GM21825 (cell line): ENCODE results near the gene CERS5.
"Not testable (repeated sequence)": the region's sequence is repeated elsewhere in the genome, so short reads cannot be mapped to it uniquely, and the experiment has no call there.

Experiments used
- ATAC-seq: cut with Tn5 transposase; IDR thresholded peaks from one replicate; pipeline ENCODE4 v1.9.1; 2021; ENCODE audit warnings: mild to moderate bottlenecking, moderate library complexity; ENCODE audit not compliant: unreplicated experiment

The CERS5 gene

GRCh38 chr12:50187084-50187900 lies 20.1 kb upstream of the CERS5 start:
- peak; percentile 53 for ATAC-seq

GRCh38 chr12:50186681-50187080 lies 19.5 kb upstream of the CERS5 start:
- ATAC-seq, result no peak

DNA sequence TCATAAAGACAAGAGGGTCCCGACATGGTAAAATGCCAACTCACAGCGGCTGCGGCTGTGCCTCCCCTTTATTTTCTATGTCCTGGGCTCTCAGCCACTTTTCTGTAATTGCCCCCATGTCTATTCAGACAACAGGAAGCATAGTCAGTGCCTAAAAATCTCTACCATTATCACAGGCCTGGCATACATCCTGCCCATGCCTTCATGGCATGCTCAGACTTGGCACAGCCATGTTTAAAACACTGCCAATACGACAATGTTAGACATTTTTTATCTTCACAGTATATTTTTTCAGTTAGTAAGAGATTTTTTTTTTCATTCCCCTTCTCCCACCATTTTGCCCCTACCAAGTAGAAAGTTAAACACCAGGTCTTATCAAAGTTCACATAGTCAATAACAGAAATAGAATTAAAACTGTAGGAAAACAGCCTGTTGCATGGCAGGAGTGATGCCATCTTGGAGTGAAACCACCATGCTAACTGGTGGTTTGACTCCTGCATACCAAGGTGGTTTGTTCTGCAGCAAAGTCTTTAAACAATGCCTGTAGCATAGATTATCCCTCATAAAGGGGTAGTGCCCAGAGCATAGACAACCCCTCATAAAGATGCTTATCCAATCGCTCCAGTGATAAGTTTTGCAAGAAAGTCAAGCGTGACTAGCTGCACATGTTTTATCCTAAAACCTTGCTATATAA lies 18.9 kb upstream of the CERS5 start:
- no peak for ATAC-seq

GRCh38 chr12:50185301-50185895 lies 18.2 kb upstream of the CERS5 start:
- ATAC-seq, result no peak

DNA sequence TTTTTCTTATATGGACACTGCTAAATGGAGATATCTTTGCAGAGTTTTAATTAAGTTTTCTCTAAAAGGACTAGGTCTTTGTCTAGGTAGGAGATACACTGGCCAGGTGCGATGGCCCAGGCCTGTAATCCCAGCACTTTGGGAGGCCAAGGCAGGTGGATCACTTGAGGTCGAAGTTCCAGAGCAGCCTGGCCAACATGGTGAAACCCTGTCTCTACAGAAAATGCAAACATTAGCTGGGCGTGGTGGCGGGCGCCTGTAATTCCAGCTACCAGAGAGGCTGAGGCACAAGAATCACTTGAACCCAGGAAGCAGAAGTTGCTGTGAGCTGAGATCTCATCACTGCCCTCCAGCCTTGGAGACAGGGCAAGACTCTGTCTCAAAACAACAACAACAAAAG lies 17.1 kb upstream of the CERS5 start:
- ATAC-seq, result no peak

DNA sequence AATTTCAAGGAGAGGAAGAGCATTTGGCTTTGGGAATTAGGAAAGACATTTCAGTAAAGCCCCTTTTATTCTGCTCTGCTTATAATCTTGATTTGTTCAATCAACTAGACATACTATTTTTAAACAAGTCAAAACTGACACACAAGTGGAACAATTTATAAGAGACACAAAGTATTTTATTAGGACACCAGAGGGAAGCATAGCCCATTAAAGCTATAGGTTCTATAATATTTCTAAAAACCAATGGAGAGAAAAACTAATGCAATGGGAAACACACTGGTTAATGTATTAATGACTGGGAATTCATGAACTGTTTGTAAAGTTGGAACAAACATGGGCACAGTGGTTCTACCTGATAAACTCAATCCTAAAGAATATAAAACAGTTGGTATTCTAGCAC lies 15.3 kb upstream of the CERS5 start:
- no peak for ATAC-seq

DNA sequence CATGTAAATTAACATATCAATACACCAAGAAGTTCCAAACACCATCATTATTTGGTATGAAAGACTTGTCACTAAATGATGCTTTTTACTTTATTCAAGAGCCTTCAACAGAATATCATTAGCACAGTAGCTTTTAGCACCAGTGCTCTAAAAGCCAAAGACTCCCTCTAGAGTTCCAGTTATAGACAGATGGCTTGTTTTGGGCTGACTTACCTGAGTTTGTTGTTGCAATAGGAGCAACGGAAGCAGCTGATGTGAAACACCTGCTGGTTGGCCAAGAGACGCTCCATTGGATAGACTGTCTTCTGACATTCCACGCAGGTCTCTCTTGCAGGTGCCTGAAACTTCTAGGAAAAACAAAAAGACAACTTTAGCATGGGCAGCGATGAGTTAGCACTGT lies 14.5 kb upstream of the CERS5 start:
- ATAC-seq, result no peak

DNA sequence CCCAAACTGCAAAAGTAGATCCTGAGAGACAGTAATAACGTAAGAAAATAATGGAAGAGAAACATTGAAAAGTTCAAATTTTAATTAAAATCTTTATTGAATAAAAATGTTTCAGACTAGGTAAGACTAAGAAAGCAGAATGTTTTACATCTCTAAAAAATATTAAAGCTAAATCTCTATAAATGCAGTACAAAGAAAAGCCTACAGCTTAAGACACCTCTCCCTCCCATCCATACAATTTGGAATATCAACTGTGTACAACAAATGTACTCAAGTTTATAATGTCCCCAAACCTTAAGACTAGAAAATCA lies 8.5 kb upstream of the CERS5 start:
- ATAC-seq, result no peak

DNA sequence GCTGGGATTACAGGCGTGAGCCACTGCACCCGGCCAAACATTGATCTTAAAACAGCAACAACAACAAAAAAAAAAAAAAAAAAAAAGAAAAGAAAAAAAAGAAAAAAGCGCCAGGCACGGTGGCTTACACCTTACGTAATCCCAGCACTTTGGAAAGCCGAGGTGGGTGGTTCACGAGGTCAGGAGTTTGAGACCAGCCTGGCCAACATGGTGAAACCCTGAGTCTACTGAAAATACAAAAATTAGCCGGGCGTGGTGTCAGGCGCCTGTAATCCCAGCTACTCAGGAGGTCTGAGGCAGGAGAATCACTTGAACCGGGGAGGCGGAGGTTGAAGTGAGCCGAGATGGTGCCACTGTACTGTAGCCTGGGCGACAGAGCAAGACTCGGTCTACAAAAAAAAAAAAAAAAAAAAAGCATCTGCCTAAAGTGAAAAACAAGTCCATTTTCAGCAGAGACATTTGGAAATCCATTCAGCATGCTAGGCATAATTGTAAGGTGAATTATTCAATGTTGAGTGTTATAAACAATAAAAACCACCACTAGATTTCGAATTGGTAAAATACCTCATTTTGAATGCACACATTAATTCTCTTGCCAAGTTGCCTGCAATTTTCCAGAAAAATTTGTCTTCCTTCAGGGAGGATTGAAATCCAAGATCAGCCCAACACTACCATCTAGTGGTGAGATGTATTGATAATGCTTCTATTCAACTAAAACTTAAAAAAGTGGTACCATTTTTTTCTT lies 8.0 kb upstream of the CERS5 start:
- no peak for ATAC-seq

- peak; percentile 40 for ATAC-seq
These were observed 445 bp downstream of the CERS5 start for GRCh38 chr12:50166799-50167048.

DNA sequence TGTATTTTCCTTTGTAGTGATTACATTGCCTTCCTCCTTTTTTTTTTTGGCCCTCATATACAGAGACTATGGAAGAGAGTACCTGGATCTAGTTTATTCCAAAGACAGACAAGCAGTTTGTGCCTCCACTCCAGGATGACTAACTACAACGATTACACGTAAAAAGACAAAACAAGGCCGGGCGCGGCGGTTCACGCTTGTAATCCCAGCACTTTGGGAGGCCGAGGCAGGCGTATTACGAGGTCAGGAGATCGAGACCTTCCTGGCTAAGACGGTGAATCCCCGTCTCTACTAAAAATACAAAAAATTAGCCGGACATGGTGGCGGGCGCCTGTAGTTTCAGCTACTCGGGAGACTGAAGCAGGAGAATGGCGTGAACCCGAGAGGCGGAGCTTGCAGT lies 2.2 kb downstream of the CERS5 start:
- ATAC-seq, result no peak

- no peak for ATAC-seq
These were observed 4.9 kb downstream of the CERS5 start for GRCh38 chr12:50162230-50162629.

DNA sequence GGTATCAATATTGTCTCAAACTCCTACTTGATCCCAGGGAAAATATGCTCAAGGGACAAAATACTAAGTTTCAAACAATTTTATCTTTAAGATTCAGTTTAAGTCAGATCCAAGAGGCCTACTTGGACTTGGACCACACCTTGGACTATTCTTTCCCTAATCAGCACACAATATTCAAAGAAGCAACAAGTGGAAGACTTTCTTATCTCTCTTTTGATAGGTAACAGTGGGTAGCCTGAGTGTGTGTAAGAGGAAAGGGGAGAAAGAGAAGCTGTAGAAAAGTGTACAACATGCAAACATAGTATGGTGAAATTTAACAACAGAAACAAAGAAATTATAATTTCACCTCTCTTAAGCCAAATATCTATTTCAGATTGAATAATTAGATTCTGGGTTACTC lies 6.5 kb downstream of the CERS5 start:
- no peak for ATAC-seq

GRCh38 chr12:50157259-50157658 lies 9.9 kb downstream of the CERS5 start:
- no peak for ATAC-seq

- no peak for ATAC-seq
These were observed 10.5 kb downstream of the CERS5 start for GRCh38 chr12:50156641-50157040.

DNA sequence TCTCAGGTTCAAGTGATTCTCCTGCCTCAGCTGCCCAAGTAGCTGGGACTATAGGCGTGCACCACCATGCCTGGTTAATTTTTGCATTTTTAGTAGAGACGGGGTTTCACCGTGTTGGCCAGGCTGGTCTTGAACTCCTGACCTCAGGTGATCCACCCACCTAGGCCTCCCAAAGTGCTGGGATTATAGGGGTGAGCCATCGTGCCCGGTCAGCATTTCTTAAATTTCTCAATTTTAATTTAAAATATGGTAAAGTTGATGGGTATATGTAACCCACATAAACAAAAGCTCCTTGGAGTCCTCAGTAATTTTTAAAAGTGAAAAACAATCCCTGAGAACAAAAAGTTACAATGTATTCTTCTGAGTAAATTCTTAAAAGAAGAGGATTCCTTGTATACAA lies 12.2 kb downstream of the CERS5 start:
- not testable (repeated sequence) for ATAC-seq

GRCh38 chr12:50151047-50151687 lies 16.0 kb downstream of the CERS5 start:
- no peak for ATAC-seq

GRCh38 chr12:50149311-50149710 lies 17.9 kb downstream of the CERS5 start:
- ATAC-seq, result no peak

DNA sequence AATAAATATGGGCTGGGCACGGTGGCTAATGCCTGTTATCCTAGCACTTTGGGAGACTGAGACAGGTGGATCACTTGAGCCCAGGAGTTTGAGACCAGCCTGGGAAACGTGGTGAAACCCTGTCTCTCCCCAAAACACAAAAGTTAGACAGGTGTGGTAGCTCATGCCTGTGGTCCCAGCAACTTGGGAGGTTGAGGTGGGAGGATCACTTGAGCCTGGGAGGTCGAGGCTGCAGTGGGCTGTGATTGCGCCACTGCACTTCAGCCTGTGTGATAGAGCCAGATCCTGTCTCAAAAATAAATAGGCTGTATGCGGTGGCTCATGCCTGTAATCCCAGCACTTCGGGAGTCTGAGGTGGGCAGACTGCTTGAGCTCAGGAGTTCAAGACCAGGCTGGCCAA lies 19.2 kb downstream of the CERS5 start:
- not testable (repeated sequence) for ATAC-seq

DNA sequence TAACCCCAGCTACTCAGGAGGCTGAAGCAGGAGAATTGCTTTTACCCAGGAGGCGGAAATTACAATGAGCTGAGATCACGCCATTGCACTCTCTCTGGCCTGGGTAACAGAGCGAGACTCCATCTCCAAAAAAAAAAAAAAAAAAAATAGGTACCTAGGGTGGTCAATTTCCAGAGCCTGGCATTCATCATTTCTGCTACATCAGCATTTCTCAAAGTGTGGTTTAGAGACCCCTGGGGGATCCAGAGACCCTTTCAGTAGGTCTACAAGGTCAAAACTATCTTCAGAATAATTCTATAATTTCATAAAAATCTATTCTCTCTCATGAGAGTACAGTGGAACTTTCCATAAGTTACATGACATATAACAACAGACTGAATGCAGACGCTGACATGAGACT lies 19.9 kb downstream of the CERS5 start:
- ATAC-seq, result no peak

DNA sequence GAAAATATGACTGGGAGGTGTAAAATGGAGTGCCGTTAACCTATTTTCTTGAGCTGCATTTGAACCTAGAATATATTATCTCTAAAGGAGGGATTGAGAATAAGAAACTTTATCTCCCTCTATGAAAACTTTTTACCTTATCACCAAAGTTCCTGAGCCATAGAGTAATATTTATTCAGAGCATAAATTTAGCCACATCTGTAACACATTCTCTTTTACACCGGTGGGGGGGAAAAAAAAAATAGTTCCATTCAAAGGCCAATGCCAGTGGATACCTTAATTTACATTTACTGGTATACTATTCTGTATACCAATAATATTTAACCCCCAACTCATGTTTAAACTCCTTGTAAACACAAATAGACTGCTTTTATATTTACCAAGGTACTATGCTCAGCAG lies 21.7 kb downstream of the CERS5 start:
- no peak for ATAC-seq
